Stimulated activated CD8-positive, alpha-beta memory T cell treated with anti-CD3 and anti-CD28 coated beads, Interleukin-12 subunit alpha, Interleukin-12 subunit beta, amount 100 ng/mL, for 24 hours (primary cell): ENCODE measurements around the gene FAF1.

ENCODE experiments used
- DNase-seq: peaks from one replicate; pipeline ENCODE4 v3.0.0-alpha.2; 2020; ENCODE audit errors: extremely low read depth

FAF1 gene

DNA sequence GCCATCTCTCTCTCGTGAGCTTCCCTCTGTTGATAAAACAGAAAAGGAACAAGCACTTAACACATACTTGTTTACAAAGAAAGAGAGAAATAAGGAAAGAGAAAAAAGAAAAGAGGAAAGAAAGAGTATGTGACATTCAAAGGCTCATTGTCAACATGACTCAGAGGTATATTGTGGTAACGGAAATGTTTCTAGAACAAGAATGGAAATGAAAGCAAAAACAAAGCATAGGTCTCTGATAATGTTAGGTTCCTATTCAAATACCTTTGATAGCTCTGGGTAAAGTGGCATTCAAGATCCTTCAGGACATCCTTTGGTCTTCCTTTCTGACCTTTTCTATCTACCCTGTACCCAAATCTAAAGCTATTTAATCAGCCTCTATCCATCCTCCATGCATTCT lies 469.4 kb downstream of the FAF1 start:
- DNase-seq: no peak

DNA sequence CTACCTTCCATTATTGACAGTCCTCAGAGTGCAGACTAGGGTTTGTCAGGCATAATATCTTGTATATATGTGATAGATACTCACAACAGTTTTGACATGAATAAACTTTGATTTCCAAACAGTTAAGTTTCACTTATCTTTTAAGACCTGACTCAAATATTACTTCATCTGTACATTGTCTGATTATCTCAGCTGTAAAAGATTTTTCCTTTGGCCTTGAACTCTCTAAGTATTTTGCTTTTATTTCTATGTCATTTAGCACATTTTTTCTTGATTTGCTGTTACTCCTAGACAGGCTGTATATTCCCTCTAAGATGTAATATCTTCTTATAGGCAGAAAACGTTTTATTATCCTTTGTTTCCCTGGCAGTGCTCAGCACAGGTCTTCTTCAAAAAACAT lies 471.2 kb downstream of the FAF1 start:
- DNase-seq: no peak

DNA sequence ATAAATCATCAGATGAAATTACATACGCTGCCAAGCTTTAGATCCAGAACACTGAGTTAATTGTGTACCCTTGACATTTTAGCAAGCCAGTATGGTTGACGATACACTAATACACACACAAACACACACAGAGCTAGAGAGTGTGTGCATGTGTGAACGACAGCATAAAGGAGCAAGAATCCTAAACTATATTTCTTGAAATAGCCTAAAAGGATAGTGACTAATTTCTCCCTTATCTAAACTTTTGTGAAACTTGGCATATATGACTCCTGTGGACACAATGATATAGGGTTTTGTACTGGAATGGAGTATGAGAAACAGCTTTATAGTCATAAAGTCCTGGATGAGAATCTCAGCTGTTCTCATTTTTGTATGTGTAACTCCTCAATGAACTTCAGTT lies 471.7 kb downstream of the FAF1 start:
- DNase-seq: no peak

DNA sequence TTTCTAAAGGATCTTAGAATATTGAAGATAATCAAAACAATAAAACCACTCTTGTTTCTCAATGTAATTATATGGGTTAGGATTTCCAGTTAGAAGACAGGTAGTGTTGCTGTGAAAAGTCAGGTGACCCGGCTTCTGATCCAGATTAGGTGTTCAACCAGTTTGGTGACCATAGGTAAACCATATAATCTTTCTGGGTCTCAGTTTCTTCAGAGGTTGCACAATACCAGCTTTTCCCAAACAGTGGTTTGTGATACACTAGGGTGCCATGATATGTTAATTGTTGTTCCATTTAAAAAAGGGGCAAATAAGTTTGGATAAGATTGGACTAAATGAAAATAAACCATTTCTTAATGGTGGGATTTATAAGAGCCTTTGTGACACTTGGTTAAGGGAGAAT lies 472.3 kb downstream of the FAF1 start:
- DNase-seq: no peak

DNA sequence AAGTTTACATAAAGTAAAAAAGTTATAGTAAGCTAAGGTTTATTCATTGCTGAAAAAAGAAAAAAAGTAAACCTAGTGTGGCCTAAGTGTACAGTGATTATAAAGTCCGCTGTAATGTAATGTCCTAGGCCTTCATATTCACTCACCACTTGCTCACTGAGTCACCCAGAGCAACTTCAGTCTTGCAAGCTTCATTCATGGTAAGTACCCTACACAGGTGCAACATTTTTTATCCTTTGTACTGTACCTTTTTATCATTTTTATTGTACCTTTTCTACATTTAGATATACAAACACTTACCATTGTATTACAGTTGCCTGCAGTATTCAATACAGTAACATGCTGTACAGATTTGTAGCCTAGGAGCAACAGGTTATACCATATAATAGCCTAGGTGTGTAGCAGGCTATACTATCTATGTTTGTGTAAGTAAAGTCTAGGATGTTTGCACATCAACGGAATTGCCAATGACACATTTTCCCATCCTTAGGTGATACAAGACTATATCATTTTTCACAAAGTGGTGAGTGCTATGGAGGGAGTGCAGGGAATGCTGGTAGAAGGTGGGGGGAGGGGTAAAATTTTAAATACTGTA lies 478.8 kb downstream of the FAF1 start:
- DNase-seq: no peak

DNA sequence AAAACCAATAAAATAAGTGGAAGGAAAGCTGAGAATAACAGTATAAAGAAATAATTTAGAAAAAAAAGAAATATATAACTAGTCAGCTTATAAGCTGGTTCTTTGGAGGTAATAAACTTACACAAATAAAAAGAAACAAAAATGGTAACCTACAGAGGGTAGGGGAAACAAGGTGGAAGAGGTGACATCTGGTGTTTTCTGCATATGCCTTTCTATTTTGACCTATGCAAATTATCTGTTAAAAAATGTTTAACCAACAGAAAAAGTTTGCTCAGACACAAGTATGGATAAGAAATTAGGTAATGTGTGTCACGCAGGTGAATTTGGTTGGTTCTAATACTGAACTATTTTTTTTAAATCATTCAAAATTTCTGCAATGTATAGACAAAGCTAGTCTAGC lies 483.3 kb downstream of the FAF1 start:
- no peak for DNase-seq

DNA sequence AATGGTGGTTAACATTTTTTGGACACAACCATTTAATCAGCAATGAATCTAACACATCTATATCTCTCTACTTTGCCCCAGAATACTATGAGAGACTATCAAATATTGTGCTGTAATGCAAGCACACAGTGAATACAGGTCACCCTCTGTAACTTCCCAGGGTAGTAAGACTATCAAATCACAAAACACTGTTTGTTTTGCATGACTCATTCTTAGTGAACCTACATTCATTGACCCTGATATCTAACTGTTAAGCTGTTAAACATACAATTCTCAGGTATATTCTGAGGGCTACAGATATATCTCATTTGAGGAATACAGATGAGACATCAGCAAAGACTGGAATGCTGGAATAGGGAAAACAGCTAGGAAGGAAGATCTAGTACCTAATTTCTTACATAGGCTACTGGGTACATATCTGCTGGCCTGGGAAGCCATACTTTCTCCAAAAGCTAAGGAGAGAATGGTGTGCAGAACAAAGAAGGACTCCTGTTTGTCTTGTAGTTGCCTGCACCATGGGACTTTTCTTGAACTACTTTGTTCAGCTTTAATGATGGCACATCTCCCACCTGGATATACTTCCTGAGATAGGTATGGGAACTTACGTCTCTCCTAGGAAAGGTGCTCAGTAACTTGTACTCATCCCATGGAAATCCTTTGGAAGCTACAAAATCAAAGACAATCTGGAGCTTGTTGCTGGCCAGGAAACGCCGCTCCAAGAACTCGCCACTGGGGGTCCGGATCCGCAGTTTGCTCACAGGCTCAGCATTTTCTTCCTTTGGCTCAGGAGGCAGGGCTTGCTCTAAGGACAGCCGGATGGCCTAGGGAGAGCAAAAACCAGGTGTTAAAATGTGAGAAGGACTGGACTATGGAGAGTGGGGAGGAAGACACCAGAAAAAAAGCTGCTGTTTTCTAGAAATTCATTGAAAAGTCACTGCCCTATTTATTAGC lies 484.9 kb downstream of the FAF1 start:
- no peak for DNase-seq

DNA sequence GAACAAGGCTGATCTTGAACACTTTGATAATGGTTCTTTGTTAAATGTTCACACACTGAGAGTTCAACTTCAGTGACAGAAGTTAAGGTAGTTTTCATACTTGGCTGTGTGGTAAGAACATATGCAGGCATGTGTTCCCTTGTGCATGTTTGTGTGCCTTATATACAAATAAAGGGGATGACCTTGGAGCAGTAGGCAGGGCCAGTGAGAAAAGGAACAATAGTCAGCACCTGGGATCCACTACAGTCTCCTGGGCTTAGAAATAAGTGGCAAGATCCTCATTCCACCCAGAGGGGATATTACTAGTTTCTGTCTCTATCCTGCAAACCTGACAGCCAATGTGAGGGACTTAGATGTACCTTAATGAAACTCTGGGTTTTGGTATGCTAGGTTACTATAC lies 486.6 kb downstream of the FAF1 start:
- DNase-seq: no peak

DNA sequence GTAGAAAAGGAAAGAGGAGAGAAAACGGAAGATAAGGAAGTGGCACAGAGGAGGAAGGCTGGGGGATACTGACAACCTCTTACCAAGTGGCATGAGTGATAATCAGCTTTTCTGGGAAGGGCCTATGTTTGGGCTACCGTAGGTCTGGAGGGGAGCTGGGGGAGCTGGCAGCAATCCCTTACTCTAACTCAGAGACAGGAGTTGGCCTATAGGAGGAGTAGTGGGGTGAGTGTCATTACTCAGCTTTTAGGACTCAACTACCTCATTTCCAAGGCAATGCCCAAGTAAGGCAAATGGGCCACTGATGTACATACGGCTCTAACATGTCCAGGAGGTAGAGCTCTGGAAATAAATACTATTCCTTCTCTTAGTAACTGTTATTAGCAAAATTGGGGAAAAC lies 488.1 kb downstream of the FAF1 start:
- no peak for DNase-seq

DNA sequence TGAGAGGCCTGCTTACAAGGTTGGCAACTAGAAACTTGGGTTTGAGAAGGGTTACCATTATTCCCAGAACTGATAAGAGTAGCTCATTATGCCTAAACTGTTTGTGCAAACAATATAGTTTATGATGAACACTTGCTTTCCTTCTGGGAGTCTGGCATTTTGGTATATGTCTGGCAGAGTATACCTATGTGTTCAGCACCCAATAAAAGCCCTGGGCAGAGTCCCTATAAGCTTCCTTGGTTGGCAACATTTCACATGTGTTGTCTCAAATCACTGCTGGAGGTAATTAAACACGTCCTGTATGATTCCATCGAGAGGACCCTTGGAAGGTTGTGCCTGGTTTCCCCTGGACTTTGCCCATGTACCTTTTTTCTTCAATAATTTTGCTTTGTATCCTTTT lies 497.1 kb downstream of the FAF1 start:
- no peak for DNase-seq

DNA sequence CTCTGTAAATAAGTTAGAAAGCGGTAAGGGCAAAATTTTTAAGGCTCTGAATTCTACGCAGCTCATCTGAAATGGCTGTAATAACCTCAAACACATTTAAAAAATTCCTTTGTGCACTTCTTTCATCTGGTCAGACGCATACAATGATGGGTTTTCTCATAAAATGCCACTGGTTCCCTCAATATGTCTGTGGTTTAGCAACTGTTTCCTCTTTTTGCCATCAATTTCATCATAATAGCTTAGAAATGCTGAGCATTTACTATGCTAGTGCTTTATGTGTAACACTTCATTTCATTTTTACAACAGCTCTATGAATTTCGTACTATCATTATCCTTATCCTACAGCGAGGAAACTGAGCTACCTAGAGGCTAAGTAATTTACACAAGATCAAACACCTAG lies 501.6 kb downstream of the FAF1 start:
- no peak for DNase-seq

DNA sequence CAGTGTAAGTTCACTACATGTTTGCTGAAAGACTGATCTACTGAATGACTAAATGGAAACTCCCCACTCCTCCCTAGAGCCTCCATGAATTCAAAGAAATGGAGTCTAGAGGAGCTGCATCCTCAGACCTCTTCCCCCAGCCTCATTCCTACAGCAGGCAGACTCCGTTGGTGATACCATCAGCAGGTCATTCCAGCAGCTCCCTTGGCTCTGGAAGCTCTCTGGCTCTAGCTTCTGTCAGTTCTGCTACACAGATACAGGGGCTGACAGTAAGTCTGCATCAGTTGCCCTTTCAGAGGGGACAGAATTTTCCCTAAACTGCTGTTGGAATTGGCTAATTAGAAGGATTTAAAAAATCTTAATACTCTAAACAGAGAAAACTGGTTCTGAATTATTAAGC lies 505.2 kb downstream of the FAF1 start:
- no peak for DNase-seq

DNA sequence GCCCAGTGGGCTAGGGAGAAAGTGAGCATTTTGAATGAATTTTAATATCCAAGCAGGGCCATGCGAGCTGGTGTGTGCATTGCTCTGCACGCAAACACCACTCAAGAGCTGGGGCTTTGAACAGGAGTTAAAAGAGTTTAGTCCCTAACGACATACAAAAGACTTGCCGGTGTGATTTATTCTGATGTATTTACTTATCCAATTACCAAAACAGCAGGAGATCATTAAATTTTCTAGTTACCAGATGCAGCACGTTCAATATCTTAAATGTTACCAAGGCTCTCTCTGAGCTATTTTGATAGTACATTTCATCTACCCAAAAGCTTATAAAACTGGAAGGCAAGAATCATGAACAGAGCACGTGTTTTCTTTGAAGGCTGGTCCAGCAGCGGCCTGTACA lies 506.8 kb downstream of the FAF1 start:
- no peak for DNase-seq

DNA sequence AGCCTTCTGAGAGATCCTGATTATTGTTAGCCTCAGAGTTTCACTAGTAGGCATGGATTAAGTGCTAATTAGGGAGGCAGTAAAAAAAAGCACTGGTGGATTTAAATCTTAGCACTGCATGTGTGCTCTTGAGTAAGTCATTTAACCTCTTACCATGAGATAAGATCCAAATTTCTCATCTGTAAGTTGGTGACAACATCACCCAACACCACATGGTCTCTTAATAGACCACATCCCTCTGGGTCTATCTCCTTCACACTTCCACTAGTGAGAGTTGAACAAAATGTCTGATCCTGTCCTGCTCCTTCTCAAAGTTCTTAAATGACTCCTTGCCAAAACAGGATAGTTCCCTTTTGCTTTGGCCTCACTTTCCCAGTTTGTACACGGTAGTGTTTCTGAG lies 507.4 kb downstream of the FAF1 start:
- no peak for DNase-seq

DNA sequence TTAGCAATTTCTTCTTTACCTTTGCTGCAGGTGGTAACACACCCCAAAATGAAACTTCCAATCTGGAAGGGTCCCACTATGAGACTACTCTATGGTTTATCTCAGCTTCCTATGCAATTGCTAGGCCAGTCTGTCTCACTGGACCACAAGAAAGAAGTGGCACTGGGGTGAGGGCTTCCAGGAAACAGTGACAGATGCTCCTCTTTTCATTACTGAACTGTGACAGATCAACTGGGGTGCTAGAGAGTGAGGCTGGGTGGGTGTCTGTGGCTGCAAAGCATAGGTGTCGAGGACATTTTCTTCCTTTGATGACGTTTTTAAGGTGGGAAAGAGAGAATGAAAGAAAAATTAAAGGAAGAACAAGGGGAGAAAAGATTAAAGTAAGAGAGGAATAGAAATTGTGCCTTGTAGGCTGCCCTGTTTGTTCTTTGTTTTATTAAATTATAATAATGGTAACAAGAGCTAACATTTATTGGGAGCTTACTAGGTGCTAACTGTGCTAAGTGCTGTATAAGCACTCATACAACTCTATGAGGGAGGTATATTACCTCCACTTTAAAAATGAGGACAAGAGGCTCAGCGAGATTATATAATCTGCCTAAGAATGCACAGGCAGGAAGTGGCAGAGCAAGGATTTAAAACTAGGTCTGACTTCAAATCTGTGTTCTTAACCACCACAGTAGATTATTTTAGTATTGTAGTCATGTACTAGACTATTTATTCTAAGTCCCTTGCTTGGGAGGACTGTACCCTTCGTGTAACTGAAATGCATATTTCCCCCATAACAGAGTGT lies 509.0 kb downstream of the FAF1 start:
- DNase-seq: no peak

DNA sequence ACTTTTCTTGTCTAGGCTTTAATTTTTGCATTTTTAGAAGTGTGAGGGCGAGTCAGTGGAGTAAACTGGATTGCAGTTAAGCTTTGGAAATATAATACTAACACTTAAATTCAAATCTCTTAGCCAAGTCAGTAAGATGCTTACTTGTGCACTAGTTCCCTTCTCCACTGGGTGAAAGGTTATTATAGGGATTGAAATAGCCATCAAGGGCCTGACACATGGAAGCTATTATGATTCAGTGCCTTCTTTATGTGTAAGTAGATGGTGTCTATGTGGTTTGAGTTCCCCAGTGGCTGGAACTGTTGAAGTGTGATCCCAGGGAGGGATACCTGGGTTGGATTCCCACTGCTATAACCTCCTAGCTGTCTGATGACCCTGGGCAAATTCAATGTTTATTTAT lies 512.1 kb downstream of the FAF1 start:
- no peak for DNase-seq

DNA sequence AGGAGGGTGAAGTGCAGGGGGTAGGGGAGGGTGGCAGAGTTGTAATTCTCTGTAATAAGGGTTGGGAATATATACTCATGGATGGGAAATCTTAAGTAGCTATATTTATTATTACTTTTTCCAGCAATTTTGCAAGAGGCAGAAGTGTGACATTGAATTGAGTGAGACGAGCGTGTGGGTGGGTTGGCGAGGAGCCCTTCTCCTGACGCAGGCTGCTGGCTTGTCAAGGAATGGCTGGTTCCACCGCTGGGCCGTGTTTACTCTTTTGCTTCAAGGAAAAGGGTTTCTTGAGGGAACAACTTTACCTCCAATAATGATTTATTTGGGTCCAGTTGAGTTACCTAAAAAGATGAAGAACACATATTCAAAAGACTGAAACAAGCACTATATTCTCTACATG lies 518.9 kb downstream of the FAF1 start:
- no peak for DNase-seq

DNA sequence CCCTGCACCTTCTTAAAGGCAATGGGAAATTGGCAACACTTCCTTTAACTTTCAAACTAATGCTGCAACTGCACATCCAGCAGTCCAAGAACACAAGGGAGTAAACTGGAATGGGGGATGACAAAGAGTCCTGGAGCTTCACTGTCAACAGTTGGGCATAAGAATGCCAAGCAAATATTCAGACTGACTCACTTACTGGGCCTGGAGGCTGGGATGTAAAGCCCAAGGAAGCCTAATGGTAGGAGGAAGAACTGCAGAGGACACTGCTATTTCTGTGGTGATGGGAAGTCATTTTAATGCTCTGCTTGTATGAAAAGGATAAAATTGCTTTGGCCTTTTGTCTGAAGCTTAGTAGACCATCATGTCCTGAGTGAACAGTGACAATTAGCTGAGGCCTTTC lies 521.1 kb downstream of the FAF1 start:
- DNase-seq: no peak

DNA sequence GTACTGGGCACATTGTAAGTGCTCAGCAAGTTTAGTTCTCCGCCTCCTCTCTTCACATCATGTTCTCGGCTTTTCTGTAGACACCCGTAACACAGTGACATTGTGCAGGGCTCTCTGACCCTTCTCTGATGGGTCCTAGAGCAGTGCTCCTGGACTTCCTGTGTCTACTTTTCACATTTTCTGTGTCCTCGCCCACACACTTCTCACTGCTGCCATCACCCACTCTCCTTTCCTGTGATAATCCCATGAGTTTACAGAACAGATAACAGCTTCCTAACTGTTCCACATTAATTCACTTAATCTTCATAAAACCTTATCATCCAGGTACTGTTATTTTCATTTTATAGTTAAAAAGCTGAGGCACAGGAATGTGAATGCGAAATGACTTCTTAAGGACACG lies 523.6 kb downstream of the FAF1 start:
- DNase-seq: no peak

DNA sequence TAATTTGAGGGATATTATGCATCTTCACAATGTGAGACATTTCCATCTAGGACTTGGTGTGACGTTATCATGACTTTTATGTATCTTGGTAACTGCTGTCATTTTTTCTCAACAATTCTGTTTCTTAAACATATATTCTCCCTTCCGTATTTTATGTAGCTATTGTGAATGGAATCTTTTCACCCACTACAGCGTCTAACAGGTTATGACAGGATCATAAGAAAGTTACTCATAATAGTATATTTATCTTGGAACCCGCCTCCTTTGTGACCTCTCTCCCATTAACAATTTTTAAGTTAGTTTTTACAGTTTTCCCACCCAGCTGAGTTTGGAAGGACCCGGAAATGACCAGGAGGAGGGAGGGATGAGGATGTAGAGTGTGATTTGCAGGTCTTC lies 530.1 kb downstream of the FAF1 start:
- DNase-seq: no peak

DNA sequence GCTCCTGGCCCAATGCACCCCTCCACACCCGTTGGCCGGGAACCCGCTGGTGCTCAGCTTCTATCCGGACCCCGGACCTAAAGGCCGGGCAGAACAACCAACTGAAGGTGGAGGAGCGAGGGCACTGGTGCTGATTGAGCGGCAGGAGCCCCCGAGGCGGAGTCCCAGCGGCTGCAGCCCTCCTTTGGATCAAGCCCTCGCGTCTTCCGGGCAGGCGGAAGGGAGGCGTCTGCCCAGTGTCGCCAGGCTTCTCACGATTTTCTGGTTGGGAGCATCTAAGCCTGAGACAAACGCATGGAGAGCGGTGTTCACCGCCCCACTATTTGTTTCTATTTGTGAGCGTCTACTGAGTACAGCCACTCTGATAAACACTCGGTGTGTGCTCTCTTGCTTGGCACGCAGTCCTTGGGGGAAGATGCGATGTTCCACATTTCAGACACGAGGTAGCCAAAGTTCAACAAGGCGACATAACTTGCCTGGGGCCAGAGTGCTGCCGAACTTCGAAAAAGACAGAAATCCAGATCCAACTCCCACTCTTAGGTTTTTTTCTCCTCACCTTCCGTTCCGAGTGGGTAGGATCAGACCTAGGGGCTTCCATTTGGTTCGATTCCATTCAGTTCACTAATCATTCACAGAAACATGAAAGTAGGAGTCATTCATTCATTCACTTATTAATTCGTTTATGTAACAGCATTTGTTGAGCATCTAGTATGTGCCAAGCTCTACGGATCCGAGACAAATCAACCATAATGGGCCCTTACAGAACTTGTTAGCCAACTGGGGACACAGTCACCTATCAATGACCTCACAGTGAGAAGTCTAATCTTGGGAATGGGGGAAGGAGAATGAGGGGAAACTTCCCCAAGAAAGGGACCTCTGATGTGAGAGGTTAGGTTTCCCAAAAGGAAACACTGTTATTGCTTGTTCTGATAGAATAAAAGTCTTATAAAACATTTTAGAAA lies 532.0 kb downstream of the FAF1 start:
- DNase-seq: no peak
